Measurements from ENCODE around the gene PSTPIP1.

The PSTPIP1 gene

DNA sequence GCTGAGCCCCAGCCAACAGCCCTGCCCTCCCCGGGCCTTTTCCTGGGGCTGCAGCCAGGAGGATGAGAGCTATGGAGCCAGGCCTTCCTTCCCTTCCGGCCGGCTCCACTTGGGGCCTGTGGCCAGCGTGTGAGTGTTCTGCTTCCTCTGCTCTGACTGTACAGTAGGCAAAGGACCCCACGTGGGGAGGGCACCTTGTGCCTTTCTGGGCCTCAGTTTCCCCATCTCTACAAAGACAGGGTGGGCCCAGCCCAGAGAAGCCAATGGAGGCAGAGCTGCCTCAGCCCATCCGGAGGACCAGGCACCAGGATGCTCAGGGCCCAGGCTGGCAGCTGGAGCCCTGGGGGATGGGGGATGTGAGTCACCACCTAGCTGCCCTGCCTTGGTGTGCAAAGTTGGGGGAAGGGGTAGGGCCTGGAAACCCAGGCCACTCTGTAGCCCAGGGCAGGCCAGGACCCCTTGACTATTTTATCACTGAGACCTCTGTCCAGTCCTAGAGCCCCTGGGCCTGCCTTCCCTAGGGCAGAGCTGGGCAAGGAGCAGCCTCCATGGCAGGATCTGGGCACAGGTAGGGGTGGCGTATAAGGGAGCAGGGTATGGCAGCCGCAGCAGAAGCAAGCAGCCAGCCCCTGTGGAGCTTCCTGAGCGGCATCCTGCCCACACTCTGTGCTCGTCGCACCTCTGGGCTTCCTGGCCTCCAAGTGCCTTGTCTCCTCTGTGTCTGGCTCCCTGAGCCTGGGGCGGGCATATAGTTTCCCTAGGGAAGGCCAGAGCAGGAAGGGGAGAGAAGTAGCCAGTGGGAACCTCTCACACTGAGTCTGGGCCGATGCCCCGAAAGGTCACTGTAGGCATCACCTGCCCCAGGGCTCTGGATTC, 1.8 kb downstream of the PSTPIP1 start:
- no peak for DNase-seq (ENCODE audit: insufficient read length, low spot score)
- no peak for FAIRE-seq

DNA sequence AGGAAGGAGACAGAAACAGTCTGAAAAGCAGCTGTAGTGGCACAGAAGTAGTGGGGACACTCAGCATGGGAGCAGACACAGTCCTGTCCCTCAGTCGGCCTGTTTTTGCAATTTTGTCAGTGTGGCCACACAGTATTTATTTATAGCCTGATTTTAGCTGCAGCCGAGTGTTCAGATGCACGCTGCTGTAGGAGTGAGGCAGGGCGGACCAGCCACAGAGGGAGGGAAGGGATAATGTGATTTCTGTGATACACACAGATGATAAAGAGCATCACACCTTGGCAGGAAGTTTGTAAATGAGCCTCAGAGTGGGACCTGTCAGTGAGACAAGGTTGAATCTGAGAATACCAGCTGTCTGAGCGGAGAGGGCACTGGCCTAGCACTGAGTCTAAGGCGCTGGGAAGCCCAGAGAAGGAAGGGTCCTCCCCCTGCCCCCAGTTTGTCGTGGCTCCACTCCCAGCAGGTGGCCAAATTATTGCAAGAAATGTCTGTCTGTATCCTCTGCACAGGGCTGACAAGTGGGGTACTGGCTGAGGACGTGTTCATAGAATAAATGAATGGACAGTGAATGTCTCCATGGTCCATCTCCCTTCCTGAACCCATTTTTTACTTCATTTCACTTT, 3.8 kb downstream of the PSTPIP1 start:
- DNase-seq (ENCODE audit: insufficient read length, low spot score) (no peak), FAIRE-seq (no peak)

GRCh38 chr15:76999996-77000395, 5.1 kb downstream of the PSTPIP1 start:
- no peak for FAIRE-seq
- no peak for DNase-seq (ENCODE audit: insufficient read length, low spot score)

- FAIRE-seq (no peak), DNase-seq (ENCODE audit: insufficient read length, low spot score) (no peak)
Observed at GRCh38 chr15:77001351-77001750, 6.4 kb downstream of the PSTPIP1 start.

DNA sequence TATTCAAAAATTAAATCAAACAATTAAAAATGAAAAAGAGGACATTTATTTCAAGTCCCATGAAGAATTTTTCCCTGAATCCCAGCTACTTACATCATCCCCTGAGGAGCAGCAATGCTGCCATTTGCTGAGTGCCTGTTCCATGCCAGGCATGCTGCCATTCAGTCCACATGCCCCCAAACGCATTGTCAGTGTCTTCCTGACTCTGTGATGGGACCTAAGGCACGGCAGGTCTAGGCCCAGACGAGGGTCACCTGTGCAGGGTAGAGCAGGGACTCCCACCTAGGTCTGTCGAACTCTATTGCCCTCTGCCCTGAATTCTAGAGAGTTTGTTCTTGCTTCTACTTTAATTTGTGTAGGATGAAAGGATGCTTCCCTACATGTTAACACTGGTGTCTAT, 7.0 kb downstream of the PSTPIP1 start:
- DNase-seq (ENCODE audit: insufficient read length, low spot score), result no peak
- peak; percentile 66 for FAIRE-seq

GRCh38 chr15:77002436-77002835, 7.5 kb downstream of the PSTPIP1 start:
- FAIRE-seq (peak; percentile 4), DNase-seq (ENCODE audit: insufficient read length, low spot score) (no peak)

DNA sequence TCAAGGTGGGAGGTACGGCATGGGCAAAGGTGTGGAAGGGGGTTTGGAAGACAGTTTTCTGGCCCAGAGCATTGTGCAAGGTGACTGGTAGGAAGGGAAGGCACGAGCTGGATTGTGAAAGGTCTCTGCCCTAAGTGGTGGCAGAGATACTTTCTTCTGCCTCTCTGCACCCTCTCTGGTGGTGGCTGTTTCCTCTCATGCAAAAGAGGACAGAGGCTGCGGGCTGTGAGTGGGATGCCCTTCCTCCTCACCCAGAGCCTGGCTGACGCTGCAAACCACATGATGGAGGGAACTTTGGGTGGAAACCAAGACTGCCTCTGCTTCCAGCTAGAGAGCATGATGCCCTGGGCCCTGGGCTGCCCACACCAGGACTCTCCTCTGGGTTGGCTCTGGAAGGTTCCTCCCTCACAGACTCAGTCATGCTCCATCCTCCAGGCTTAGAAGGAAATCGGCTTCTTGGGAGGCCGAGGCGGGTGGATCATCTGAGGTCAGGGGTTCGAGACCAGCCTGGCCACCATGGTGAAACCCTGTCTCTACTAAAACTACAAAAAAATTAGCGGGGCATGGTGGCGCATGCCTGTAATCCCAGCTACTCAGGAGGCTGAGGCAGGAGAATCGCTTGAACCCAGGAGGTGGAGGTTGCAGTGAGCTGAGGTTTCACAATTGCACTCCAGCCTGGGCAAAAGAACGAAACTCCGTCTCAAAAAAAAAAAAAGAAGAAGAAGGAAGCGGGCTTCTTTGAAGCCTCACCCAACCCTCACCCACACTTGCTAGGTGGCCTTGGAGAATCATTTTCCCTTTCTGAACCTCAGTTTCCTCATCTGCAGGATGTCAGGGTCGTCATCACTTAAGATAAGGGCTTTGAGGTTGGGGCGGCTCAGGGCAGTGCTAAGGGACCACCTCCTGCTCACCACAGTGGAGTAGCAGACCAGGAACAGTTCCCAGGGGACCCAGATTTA, 8.3 kb downstream of the PSTPIP1 start:
- no peak for DNase-seq (ENCODE audit: insufficient read length, low spot score)
- peak; percentile 97 for FAIRE-seq

DNA sequence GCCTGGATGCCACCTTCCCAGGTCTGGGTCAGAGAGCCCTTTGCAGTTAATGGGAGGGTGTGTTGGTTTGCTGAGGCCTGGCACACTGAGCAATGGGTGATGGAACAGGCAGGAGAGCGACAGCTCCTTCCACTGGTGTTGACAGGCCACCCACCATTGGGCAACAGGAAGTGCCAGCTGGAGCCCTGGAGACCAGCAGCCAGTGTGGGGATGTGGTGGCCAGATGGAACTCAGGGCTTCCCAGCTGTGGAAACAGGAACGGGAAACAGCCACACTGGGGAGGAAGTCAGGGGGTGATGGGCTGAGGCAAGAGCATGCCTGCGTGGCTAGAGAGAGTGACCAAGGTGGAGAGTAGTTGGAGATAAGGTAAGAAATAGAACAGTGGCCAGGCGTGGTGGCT, 9.3 kb downstream of the PSTPIP1 start:
- no peak for DNase-seq (ENCODE audit: insufficient read length, low spot score)
- no peak for FAIRE-seq

DNA sequence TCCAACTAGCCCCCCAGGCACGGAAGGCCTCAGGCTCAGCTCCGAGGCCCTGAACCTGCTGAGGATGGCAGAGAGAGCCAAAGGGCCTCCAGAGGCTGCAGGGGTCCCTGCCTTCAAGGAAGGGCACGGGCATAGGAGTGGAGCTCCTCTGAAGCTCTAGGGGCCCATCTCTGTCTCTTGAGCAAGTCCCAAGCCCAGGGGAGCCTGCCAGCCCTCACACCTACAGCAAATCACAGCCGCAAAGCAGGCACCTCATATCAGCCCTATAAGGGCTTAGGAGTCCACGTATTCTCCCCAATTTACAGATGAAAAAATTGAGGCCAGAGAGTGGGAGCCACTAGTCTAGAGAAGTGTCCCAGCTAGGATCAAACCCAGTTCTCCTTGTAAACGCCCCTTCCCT, 14.2 kb downstream of the PSTPIP1 start:
- no peak for FAIRE-seq
- DNase-seq (ENCODE audit: insufficient read length, low spot score), result no peak

DNA sequence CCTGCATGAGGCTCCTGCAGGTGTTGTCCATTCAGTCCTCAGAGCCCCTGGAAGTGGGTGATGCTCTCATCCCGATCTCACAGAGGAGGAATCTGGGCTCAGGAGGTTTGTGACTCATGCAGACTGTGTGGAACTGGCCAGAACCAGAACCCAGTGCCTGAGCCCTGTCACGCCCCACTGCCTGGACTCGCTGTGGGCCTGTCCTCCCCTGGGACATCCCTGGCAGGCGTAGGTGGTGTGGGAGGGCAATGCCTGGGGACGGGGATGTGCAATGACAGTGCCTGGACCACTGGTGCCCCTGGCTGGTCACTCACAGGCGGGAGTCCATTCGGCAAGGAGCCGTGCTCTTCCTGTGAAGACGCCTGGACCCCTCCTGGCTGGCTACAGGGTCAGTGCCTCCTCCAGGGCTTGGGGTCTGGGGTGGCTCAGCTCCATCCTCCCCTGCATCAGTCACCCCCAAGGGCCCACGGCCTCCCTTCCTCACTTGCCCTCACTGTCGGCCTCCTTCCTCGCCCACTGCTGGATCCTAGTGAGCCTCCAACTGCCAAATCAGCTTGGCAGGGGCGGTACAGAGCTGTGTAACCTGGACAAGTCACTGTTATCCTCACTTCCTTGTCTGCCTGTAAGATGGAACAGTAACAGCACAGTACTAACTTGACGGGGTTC, 14.9 kb downstream of the PSTPIP1 start:
- DNase-seq (ENCODE audit: insufficient read length, low spot score), result no peak
- no peak for FAIRE-seq

- DNase-seq (ENCODE audit: insufficient read length, low spot score) (no peak), FAIRE-seq (no peak)
Observed at GRCh38 chr15:77010312-77010686, 15.4 kb downstream of the PSTPIP1 start.

GRCh38 chr15:77010857-77011256, 15.9 kb downstream of the PSTPIP1 start:
- no peak for DNase-seq (ENCODE audit: insufficient read length, low spot score)

GRCh38 chr15:77012117-77012712, 17.3 kb downstream of the PSTPIP1 start:
- DNase-seq (ENCODE audit: insufficient read length, low spot score) (no peak), FAIRE-seq (no peak)

More at GRCh38 chr15:77010857-77011256, 15.9 kb downstream of the PSTPIP1 start:
- no peak for FAIRE-seq

DNA sequence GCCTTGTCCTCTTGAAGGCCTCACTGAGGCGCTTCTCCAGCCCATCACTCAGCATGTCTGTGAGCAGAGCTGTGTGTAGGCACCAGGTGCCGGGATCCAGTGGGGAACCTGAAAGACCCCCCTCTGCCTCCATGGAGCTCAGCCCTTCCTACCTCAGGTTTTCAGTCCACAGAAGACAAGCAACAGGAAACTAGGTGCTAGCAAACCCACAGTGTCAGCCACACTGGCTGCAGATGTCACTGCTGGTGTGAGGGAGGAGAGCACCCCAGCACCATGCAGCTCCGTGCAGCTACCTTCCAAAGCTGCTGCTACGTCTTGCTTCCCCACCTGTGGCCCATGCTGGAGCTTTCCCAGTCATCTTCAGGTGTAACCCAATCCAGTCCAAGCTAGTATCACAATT, 17.9 kb downstream of the PSTPIP1 start:
- FAIRE-seq, result peak; percentile 54
- DNase-seq (ENCODE audit: insufficient read length, low spot score), result no peak

GRCh38 chr15:77013776-77014131, 18.8 kb downstream of the PSTPIP1 start:
- FAIRE-seq (no peak), DNase-seq (ENCODE audit: insufficient read length, low spot score) (peak; percentile 72)

GRCh38 chr15:77014132-77015081, 19.5 kb downstream of the PSTPIP1 start:
- FAIRE-seq, result peak; percentile 92
- DNase-seq (ENCODE audit: insufficient read length, low spot score), result peak; percentile 58

DNA sequence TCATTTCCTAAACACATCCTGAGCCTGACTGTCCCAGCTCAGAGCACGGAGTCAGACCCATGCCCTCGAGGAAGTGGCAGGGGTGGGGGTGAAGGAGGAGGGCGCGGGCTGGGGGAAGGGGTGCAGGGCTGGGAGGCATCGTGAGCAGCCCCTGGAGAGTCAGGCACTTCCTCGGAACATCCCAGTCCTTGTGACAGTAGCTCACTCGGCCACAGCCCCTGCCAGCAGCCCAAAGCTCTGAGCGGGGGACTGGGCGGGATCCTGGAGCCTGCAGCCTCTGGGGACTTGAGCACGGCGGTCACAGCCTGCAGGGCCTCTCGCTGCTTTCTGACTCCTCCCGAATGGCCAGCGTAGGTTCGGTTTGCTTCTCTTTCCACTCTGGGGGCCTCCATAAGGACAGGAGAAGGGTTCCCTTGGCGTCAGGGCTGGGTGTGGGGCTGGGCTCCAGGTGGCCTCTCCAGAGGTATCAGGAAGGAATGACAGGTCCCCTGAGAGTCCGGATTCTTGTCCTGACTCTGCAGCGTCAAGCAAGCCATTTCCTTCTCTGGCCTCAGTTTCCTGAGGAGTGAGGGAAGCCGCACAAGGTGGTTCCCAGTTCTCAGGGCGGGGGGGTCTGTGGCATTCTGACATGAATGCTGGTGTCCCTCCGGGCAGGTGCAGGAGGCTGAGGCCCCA, 20.9 kb downstream of the PSTPIP1 start:
- no peak for FAIRE-seq
- DNase-seq (ENCODE audit: insufficient read length, low spot score), result no peak

- DNase-seq (ENCODE audit: insufficient read length, low spot score) (no peak), FAIRE-seq (no peak)
Observed at GRCh38 chr15:77016321-77016695, 21.4 kb downstream of the PSTPIP1 start.
